Endodermal cell (in vitro differentiated cells): Measurements from ENCODE around the gene ZNF560. TPM values are rescaled to one million over a fixed set of nuclear protein-coding genes. Genes with fewer than 3 reads are reported as not detected.
A peak's percentile ranks its signal among the peaks of the same experiment; 100 is the strongest.

ENCODE experiments used
- DNase-seq: peaks from one replicate; pipeline ENCODE4 v3.0.0-alpha.2; 2017
- H3K27ac ChIP-seq: 2 replicates; pipeline ENCODE4 v1.5.1; 2013; ENCODE audit warnings: mild to moderate bottlenecking, low read depth, low read length, moderate library complexity
- H3K27me3 ChIP-seq: 2 replicates; pipeline ENCODE4 v1.6.1; 2013; ENCODE audit warnings: mild to moderate bottlenecking, low read length, moderate library complexity; ENCODE audit not compliant: insufficient read depth, control insufficient read depth, poor library complexity, severe bottlenecking
- H3K36me3 ChIP-seq: 2 replicates; pipeline ENCODE4 v1.7.0; 2013; ENCODE audit warnings: mild to moderate bottlenecking, low read length, moderate library complexity; ENCODE audit not compliant: control insufficient read depth, insufficient read depth
- H3K4me1 ChIP-seq: one replicate; pipeline ENCODE4 v1.7.0; 2013; ENCODE audit warnings: low read length; ENCODE audit not compliant: control insufficient read depth, insufficient read depth
- H3K4me3 ChIP-seq: 2 replicates; pipeline ENCODE4 v1.5.1; 2013; ENCODE audit warnings: mild to moderate bottlenecking, low read length, moderate library complexity
- H3K9ac ChIP-seq: 2 replicates; pipeline ENCODE4 v1.6.1; 2013; ENCODE audit warnings: mild to moderate bottlenecking, low read length, moderate library complexity; ENCODE audit not compliant: poor library complexity, severe bottlenecking; ENCODE audit errors: extremely low read depth
- H3K9me3 ChIP-seq: 2 replicates; pipeline ENCODE4 v1.6.1; 2013; ENCODE audit warnings: mild to moderate bottlenecking, low read length, moderate library complexity; ENCODE audit not compliant: control insufficient read depth
- H3K27ac Mint-ChIP-seq: 2 replicates; pipeline ENCODE4 v1.8.0; 2020; ENCODE audit warnings: mixed read lengths
- H3K27me3 Mint-ChIP-seq: 2 replicates; pipeline ENCODE4 v1.8.0; 2021; ENCODE audit warnings: mild to moderate bottlenecking, mixed read lengths; ENCODE audit not compliant: insufficient read depth
- H3K36me3 Mint-ChIP-seq: 2 replicates; pipeline ENCODE4 v1.8.0; 2020; ENCODE audit warnings: low read depth, mixed read lengths
- H3K4me1 Mint-ChIP-seq: 2 replicates; pipeline ENCODE4 v1.8.0; 2020; ENCODE audit warnings: mixed read lengths
- H3K4me3 Mint-ChIP-seq: 2 replicates; pipeline ENCODE4 v1.8.0; 2020; ENCODE audit warnings: mild to moderate bottlenecking, moderate library complexity, mixed read lengths
- H3K9me3 Mint-ChIP-seq: 2 replicates; pipeline ENCODE4 v1.8.0; 2020; ENCODE audit warnings: mild to moderate bottlenecking, mixed read lengths
- WGBS, 2 experiments: methylation state at CpG; one replicate each; pipeline versions ENCODE4 v1.1.5 to v1.1.7; 2013; ENCODE audit warnings: missing lambda C conversion rate in 2 of 2, mixed read lengths in 1 of 2; ENCODE audit not compliant: insufficient coverage in 1 of 2, insufficient read length in 1 of 2; 5-methylcytosine and 5-hydroxymethylcytosine counted together
- total RNA-seq, 2 donors: library from RNA; stranded (reverse); fragmentation: NEBNext Ultra II Directional in 1 of 2; extraction: Animal tissue kit (Norgen Biotek cat#: 25700) in 1 of 2; gene quantifications; 2 replicates in 1 of 2; 3 replicates in 1 of 2; pipeline ENCODE4 v1.2.1, GENCODE V29; 2021
- TF ChIP-seq, protein P1 (sequence below): fragments of 200-600 bp; sonication (generic); conservative IDR thresholded peaks from 2 replicates; pipeline ENCODE4 v1.5.0; 2021; ENCODE audit warnings: antibody characterized with exemption, mild to moderate bottlenecking

ZNF560 gene
- total RNA-seq, 2 donors from 2014 or later = not detected

DNA sequence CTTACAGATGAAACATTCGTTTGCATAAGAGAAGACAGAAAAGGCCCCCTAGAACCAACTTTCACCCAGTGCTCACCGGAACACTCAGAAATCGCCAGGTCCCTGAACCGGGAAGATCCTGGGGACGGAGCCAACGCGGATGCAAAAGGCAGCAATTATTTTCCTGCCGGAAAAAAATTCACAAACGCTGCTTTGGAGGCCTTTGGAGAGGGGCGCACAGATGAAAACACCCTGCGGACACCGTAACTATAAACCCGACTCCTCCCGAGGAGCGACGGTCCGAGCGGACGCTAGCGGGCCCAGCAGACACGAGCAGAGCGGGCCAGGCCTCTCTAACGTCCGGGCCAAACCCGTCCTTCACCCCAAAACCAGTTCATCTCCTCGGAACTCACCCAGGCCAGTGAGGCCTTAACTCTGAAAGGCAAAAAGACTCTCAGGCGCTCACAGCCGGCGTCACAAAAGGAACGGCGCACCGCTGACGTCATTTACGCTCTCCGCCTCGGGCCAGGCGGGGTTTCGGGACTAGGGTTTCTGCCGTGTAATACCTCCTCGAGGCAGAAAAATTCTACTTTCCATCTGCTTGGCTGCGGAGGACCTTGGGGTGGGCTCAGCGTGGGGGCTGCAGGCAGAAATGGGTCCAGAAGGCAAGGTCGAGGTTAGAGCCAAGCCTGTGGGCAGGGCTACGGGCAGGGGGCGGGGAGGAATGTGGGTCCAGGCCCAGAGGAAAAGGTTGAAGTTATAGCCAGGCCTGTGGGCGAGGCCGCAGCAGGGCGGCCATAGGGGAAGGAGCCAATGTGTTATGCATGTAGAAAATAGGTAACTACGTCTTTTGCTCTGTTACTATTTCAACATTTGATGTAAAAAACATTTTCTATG, 40.0 kb upstream of the ZNF560 start, which contains the start of gene ZNF426:
ZNF426 (minus strand) TSS at position 463 of the 876 bp plus-strand sequence. CDS start 2,413 bp downstream, outside the sequence.
- Mint-ChIP-seq H3K27ac (peak within 1 kb of the TSS; percentile 100), H3K36me3 (peaks cover 46% of the 10 kb centered on the region), H3K9me3 (peaks cover 71% of the 10 kb centered on the region), H3K27me3 (peaks cover 3% of the 10 kb centered on the region), H3K4me3 (peak within 1 kb of the TSS; percentile 96), H3K4me1 (no peaks in the 10 kb centered on the region)
- Histone ChIP-seq H3K27ac (peak within 1 kb of the TSS; percentile 95), H3K27me3 (no peaks in the 10 kb centered on the region), H3K36me3 (peaks cover 42% of the 10 kb centered on the region), H3K9me3 (peaks cover 54% of the 10 kb centered on the region), H3K4me1 (no peaks in the 10 kb centered on the region), H3K4me3 (peak within 1 kb of the TSS; percentile 90), H3K9ac (peak within 1 kb of the TSS; percentile 94)
- TF ChIP-seq, protein P1, sequence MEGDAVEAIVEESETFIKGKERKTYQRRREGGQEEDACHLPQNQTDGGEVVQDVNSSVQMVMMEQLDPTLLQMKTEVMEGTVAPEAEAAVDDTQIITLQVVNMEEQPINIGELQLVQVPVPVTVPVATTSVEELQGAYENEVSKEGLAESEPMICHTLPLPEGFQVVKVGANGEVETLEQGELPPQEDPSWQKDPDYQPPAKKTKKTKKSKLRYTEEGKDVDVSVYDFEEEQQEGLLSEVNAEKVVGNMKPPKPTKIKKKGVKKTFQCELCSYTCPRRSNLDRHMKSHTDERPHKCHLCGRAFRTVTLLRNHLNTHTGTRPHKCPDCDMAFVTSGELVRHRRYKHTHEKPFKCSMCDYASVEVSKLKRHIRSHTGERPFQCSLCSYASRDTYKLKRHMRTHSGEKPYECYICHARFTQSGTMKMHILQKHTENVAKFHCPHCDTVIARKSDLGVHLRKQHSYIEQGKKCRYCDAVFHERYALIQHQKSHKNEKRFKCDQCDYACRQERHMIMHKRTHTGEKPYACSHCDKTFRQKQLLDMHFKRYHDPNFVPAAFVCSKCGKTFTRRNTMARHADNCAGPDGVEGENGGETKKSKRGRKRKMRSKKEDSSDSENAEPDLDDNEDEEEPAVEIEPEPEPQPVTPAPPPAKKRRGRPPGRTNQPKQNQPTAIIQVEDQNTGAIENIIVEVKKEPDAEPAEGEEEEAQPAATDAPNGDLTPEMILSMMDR = no peak
- peak; percentile 95 for DNase-seq
- 0 to 2% methylated on average over 32 to 48 of the region's 49 CpGs for WGBS, 2 experiments

DNA sequence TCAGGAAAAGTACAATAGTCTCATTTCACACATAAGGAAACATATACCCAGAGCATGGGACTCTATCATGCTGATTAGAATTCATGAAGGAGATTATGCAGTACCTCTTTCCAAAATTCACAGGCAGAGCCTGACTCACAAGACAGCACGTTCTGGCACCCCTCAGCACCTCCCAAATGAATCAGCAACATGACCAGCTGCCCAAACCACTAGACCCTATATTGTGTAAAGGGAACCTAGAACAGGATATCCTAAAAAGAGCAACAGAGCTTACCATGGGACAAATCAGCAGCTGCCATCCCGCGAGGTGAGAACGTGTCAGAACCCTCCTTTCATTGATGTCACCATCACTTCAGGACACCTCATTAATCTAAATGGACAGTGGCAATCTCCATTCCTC, 37.5 kb upstream of the ZNF560 start:
- H3K4me3 ChIP-seq = peak overlapping the region; percentile 90
- WGBS, 2 experiments = 100% methylated on average over 2 to 4 of the region's 4 CpGs
- H3K9me3 Mint-ChIP-seq = peaks cover 95% of the 10 kb centered on the region
- H3K9me3 ChIP-seq = peaks cover 79% of the 10 kb centered on the region
- peaks cover 66% of the 10 kb centered on the region for H3K36me3 ChIP-seq
- H3K4me3 Mint-ChIP-seq = no peak overlapping the region
- TF ChIP-seq, protein P1 = no peak
- no peak overlapping the region for H3K27ac ChIP-seq
- H3K4me1 ChIP-seq = no peaks in the 10 kb centered on the region
- no peaks in the 10 kb centered on the region for H3K27me3 ChIP-seq
- H3K27ac Mint-ChIP-seq = no peak overlapping the region
- no peak for DNase-seq
- no peak overlapping the region for H3K9ac ChIP-seq
- H3K36me3 Mint-ChIP-seq = peaks cover 70% of the 10 kb centered on the region
- H3K27me3 Mint-ChIP-seq = no peaks in the 10 kb centered on the region
- H3K4me1 Mint-ChIP-seq = no peaks in the 10 kb centered on the region

DNA sequence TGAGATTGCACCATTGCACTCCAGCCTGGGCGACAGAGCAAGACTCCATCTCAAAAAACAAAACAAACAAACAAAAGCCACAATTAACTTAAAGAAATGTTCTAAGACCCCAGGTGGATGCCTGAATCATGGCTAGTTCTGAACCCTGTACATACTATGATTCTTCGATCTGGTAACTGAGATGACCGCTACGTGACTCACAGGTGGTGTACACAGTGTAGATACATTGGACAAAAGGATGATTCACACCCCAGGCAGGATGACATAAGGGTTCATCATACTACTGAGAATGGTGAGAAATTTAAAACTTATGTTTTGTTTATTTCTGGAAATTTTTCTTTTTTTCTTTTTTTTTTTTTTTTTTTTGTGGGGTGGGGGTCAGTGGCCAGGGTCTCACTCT, 33.5 kb upstream of the ZNF560 start:
- Histone ChIP-seq H3K27me3 (no peaks in the 10 kb centered on the region), H3K4me1 (no peaks in the 10 kb centered on the region), H3K4me3 (peak overlapping the region; percentile 68), H3K9me3 (peaks cover 99% of the 10 kb centered on the region), H3K36me3 (peaks cover 97% of the 10 kb centered on the region), H3K9ac (no peak overlapping the region), H3K27ac (no peak overlapping the region)
- peaks cover 99% of the 10 kb centered on the region for H3K9me3 Mint-ChIP-seq
- peaks cover 96% of the 10 kb centered on the region for H3K36me3 Mint-ChIP-seq
- H3K4me1 Mint-ChIP-seq = no peaks in the 10 kb centered on the region
- TF ChIP-seq, protein P1 = no peak
- H3K27me3 Mint-ChIP-seq = no peaks in the 10 kb centered on the region
- 97% methylated on average over 3 to 4 of the region's 4 CpGs for WGBS, 2 experiments
- no peak overlapping the region for H3K4me3 Mint-ChIP-seq
- H3K27ac Mint-ChIP-seq = no peak overlapping the region
- no peak for DNase-seq
